KMS-11 (cell line): ENCODE results near the gene WDR43.

Experiments used
- H2AFZ ChIP-seq: fragments of 200-600 bp; sonication (generic); 2 replicates; pipeline ENCODE4 v1.6.1; 2016; ENCODE audit warnings: antibody characterized with exemption, mixed run types, low read depth
- H3K27ac ChIP-seq: fragments of 200-600 bp; sonication (generic); 2 replicates; pipeline ENCODE4 v1.6.1; 2016; ENCODE audit warnings: mild to moderate bottlenecking, mixed run types
- H3K27me3 ChIP-seq: fragments of 200-600 bp; sonication (generic); 2 replicates; pipeline ENCODE4 v1.6.1; 2017; ENCODE audit warnings: mild to moderate bottlenecking, low read depth, mixed run types, moderate library complexity; ENCODE audit not compliant: insufficient read depth
- H3K36me3 ChIP-seq: fragments of 200-600 bp; sonication (generic); 2 replicates; pipeline ENCODE4 v1.6.1; 2017; ENCODE audit warnings: mild to moderate bottlenecking, mixed run types; ENCODE audit not compliant: insufficient read depth
- H3K4me1 ChIP-seq: fragments of 200-600 bp; sonication (generic); 2 replicates; pipeline ENCODE4 v1.6.1; 2016; ENCODE audit warnings: mild to moderate bottlenecking, low read depth, mixed run types; ENCODE audit not compliant: poor library complexity, severe bottlenecking
- H3K4me2 ChIP-seq: fragments of 200-600 bp; sonication (generic); 2 replicates; pipeline ENCODE4 v1.7.0; 2016; ENCODE audit warnings: mild to moderate bottlenecking, mixed run types
- H3K4me3 ChIP-seq: fragments of 200-600 bp; sonication (generic); IDR thresholded peaks from 2 replicates; pipeline ENCODE4 v1.6.1; 2017; ENCODE audit warnings: low read depth, low read length, mixed read lengths; ENCODE audit not compliant: insufficient read depth
- H3K79me2 ChIP-seq: fragments of 200-600 bp; sonication (generic); 2 replicates; pipeline ENCODE4 v1.6.1; 2016; ENCODE audit warnings: low read depth, mixed run types; ENCODE audit not compliant: insufficient read depth
- H3K9ac ChIP-seq: fragments of 200-600 bp; sonication (generic); 2 replicates; pipeline ENCODE4 v1.6.1; 2016; ENCODE audit warnings: mild to moderate bottlenecking, mixed run types
- H4K20me1 ChIP-seq: fragments of 200-600 bp; sonication (generic); 2 replicates; pipeline ENCODE4 v1.6.1; 2016; ENCODE audit warnings: mild to moderate bottlenecking, mixed run types; ENCODE audit not compliant: insufficient read depth
- TF ChIP-seq, protein P1 (sequence below): fragments of 200-600 bp; sonication (generic); conservative IDR thresholded peaks from 2 replicates; pipeline ENCODE4 v1.6.1; 2017; ENCODE audit warnings: low read depth, mild to moderate bottlenecking, antibody characterized with exemption, low read length, moderate library complexity, mixed read lengths

The WDR43 gene

DNA sequence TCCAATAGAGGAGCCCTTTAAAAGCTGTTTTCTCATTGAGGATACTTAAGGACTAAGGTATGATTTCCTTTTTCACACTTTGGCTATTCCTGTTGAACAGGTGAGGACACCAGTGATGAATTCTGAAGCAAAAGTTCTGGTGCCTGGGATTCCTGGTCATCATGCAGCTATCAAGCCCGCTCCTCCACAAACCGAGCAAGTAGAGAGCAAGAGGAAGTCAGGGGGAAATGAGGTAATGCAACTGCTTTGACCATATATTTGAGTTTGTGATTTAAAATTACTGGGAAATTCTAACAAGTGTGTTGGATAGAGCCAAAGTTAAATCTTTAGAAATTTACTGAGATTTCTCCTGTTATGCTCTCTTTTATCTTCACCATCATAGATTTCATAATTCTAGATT is 33.0 kb downstream of the WDR43 start:
- H3K9ac ChIP-seq = no peak overlapping the region
- H3K4me3 ChIP-seq = no peak overlapping the region
- H2AFZ ChIP-seq = no peak overlapping the region
- no peak overlapping the region for H3K4me2 ChIP-seq
- TF ChIP-seq, protein P1, sequence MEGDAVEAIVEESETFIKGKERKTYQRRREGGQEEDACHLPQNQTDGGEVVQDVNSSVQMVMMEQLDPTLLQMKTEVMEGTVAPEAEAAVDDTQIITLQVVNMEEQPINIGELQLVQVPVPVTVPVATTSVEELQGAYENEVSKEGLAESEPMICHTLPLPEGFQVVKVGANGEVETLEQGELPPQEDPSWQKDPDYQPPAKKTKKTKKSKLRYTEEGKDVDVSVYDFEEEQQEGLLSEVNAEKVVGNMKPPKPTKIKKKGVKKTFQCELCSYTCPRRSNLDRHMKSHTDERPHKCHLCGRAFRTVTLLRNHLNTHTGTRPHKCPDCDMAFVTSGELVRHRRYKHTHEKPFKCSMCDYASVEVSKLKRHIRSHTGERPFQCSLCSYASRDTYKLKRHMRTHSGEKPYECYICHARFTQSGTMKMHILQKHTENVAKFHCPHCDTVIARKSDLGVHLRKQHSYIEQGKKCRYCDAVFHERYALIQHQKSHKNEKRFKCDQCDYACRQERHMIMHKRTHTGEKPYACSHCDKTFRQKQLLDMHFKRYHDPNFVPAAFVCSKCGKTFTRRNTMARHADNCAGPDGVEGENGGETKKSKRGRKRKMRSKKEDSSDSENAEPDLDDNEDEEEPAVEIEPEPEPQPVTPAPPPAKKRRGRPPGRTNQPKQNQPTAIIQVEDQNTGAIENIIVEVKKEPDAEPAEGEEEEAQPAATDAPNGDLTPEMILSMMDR = no peak
- H3K27ac ChIP-seq = no peak overlapping the region
- peaks cover 44% of the 10 kb centered on the region; the same call in 1 of the 2 replicates for H3K79me2 ChIP-seq
- H3K4me1 ChIP-seq = no peaks in the 10 kb centered on the region
- no peaks in the 10 kb centered on the region for H3K27me3 ChIP-seq
- H4K20me1 ChIP-seq = peaks cover 5% of the 10 kb centered on the region; the same call in 1 of the 2 replicates
- peaks cover 53% of the 10 kb centered on the region; the same call in 1 of the 2 replicates for H3K36me3 ChIP-seq

GRCh38 chr2:28927878-28928277 is 33.4 kb downstream of the WDR43 start:
- Histone ChIP-seq H3K4me2 (no peak overlapping the region), H3K9ac (no peak overlapping the region), H3K79me2 (peaks cover 44% of the 10 kb centered on the region; the same call in 1 of the 2 replicates), H3K36me3 (peaks cover 50% of the 10 kb centered on the region; the same call in 1 of the 2 replicates), H3K4me1 (no peaks in the 10 kb centered on the region), H3K27me3 (no peaks in the 10 kb centered on the region), H3K27ac (no peak overlapping the region), H3K4me3 (no peak overlapping the region), H2AFZ (no peak overlapping the region), H4K20me1 (0 out of 2 replicates have a peak, but pooled peaks cover 3% of the 10 kb centered on the region)
- TF ChIP-seq, protein P1 = no peak

DNA sequence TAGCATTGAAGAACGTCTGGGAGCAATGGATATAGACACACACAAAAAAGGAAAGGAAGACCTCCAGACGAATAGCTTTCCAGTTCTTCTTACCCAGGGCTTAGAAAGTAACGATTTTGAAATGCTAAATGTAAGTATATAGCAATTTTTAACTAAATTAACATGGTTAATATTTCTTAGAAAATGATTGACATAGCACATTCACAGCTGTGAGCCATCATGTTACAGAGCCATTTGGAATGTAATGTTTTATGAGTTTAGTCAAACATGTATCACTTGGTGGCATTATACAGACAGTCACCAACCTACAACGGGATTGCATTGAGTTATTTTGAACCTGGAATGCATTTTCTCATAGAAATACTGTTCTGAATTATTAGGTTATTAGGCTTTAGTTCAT is 35.1 kb downstream of the WDR43 start:
- Histone ChIP-seq H3K4me2 (no peak overlapping the region), H3K9ac (no peak overlapping the region), H3K4me3 (no peak overlapping the region), H3K79me2 (peaks cover 50% of the 10 kb centered on the region; the same call in 1 of the 2 replicates), H4K20me1 (peaks cover 8% of the 10 kb centered on the region; the same call in 1 of the 2 replicates), H3K36me3 (peaks cover 55% of the 10 kb centered on the region; the same call in 1 of the 2 replicates), H3K27me3 (no peaks in the 10 kb centered on the region), H3K27ac (no peak overlapping the region), H2AFZ (no peak overlapping the region), H3K4me1 (no peaks in the 10 kb centered on the region)
- TF ChIP-seq, protein P1 = no peak

- Histone ChIP-seq H3K4me2 (no peak overlapping the region), H3K27ac (no peak overlapping the region), H3K4me1 (no peaks in the 10 kb centered on the region), H4K20me1 (peaks cover 8% of the 10 kb centered on the region; the same call in 1 of the 2 replicates), H3K9ac (no peak overlapping the region), H2AFZ (no peak overlapping the region), H3K4me3 (no peak overlapping the region), H3K27me3 (no peaks in the 10 kb centered on the region), H3K79me2 (peaks cover 54% of the 10 kb centered on the region; the same call in 1 of the 2 replicates), H3K36me3 (peaks cover 59% of the 10 kb centered on the region)
- TF ChIP-seq, protein P1 = no peak
Measured at GRCh38 chr2:28930205-28930604, 35.7 kb downstream of the WDR43 start.
